Spleen (tissue), 7 donors: ENCODE results near the gene TK1.

Experiments
- CTCF ChIP-seq, 11 experiments: fragments of 200-600 bp in 7 of 11; fragments of 450-650 bp in 4 of 11; sonication (generic) in 4 of 11; IDR thresholded peaks in 8 of 11; conservative IDR thresholded peaks in 3 of 11; 1 replicate in 7 of 11; 2 replicates in 4 of 11; pipeline versions ENCODE4 v1.4.0 to v1.8.0; 2016 to 2021; ENCODE audit warnings: antibody characterized with exemption in 11 of 11, inconsistent platforms in 4 of 11, mild to moderate bottlenecking in 1 of 11
- POLR2A ChIP-seq, 3 donors: fragments of 450-650 bp; IDR thresholded peaks; one replicate each; pipeline ENCODE4 v1.5.1; 2017; ENCODE audit warnings: antibody characterized with exemption in 3 of 3, mild to moderate bottlenecking in 1 of 3
- POLR2AphosphoS5 ChIP-seq, 3 donors: sonication (generic); formaldehyde crosslinking; IDR thresholded peaks; one replicate each; pipeline ENCODE4 v1.5.1; 2017; ENCODE audit warnings: antibody characterized with exemption in 3 of 3
- donor health status: DM: no; HTN: no; CAD: no; lungs with moderate emphysema.
- donor health status: DM: no; HTN: no; CAD: no.
- donor health status: DM: no; HTN: no; CAD: no.

GRCh38 chr17:78164748-78165607 lies 21.9 kb downstream of the TK1 start:
- TF ChIP-seq CTCF (IDR thresholded peaks at IDR 0.05 in 8 of 11, conservative IDR thresholded peaks at IDR 0.05 in 3 of 11) (no peak), POLR2AphosphoS5 (IDR thresholded peaks at IDR 0.05) (no peak), POLR2A (IDR thresholded peaks at IDR 0.05) (no peak)
